HTERT RPE-1 (cell line): Measurements from ENCODE around the gene PHLDA2.
"Not testable (repeated sequence)": the region's sequence is repeated elsewhere in the genome, so short reads cannot be mapped to it uniquely, and the experiment has no call there.

ENCODE experiments used
- in situ Hi-C: fragments of 300-500 bp; cut with MboI; formaldehyde crosslinking; loops from 4 replicates; pipeline ENCODE4 v1.14.3; 2020; ENCODE audit warnings: low sequenced_read_pairs

PHLDA2 gene

DNA sequence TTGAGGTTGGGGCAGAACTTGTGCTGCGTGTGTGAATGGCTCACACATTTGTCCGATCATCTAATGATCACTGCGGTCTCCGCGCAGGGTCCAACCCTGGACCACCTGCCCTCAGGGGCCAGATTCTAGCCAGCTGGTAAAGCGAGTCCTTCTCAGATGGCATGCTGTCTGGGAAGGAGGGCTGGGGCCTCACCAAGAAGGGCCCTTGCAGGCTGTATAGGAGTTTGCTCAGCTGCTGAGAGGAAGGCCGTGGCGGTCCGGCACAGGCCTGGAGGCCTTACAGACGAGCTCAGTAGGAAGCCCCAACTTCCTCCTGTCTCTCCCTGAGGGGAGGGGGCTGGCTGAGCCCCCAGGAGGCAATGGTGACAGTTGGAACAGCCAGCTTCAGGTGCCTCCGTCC is 13.7 kb downstream of the PHLDA2 start:
- in situ Hi-C loops = no loop called here

DNA sequence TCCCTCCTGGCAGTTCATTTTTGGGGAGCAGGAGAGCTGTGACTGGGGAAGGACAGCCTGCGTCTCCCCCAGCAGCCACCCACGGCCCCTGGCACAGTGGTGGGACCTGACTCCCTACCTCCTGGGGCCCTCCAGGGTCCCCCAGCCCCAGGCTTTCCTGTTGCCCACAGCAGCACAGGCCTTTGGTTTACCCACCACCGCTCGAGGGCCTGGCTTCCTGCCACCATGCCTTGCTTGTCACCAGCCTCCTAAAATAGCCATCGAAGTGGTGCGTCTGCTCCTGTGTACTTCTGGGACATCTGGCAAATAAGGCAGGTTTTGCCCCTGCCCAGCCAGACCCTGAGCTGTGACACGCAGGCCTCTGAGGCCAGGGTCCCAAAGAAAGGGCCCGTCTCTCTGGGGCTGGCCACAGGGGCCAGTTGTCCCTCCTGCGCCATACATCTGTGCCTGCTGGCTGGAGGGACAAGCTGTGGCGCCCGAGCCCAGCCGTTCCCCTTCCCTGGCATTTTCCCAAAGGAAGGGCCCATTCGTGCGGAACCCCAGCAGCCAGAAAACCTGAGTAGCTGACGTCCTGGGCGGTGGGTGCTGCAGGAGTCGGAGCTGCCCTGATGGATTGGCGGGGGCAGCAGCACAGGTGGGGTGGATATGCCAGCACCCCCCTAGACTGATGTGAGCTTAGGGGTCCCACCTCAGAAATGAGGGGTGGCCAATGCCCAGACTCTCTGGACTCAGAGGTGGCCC is 14.6 kb downstream of the PHLDA2 start:
- in situ Hi-C loops = no loop called here

DNA sequence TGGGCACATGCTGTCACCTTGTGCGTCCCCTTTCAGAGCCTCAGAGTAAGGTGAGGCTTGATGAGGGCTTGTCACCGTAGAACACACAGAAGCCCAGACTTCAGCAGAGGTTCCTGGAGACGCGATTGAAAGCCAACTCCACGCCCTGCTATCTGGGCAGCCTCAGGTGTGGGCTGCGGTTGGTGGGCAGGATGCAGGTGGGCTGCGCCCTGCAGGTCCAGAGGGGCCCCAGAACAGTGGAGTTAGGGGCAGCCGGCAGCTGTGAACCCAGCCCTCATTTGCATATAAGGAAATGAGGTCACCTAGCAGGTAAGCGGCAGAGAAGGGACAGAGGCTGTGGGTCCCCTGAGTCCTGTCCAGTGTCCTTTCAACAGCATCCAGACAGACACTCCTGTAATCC is 15.4 kb downstream of the PHLDA2 start:
- in situ Hi-C loops = no loop called here

DNA sequence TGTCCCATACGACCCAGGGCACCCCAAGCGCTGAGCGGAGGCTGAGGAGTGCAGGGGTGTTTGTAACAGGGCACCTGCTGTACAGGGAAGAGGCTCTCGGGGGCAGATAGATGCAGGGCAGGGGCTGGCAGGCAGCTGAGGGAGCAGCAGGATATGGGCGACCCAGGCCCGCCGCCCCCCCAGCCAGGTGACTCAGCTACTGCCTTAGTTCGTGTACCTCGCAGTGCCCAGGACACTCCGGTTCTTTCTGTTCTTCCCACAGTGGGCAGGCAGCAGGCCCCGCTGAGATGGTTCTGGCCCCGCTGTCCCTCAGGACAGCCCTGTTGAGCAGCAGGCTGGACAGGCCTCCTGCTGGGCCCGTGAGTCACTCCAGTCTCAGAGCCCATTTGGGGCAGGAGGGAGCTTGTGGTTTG is 16.2 kb downstream of the PHLDA2 start:
- in situ Hi-C loops = no loop called here

DNA sequence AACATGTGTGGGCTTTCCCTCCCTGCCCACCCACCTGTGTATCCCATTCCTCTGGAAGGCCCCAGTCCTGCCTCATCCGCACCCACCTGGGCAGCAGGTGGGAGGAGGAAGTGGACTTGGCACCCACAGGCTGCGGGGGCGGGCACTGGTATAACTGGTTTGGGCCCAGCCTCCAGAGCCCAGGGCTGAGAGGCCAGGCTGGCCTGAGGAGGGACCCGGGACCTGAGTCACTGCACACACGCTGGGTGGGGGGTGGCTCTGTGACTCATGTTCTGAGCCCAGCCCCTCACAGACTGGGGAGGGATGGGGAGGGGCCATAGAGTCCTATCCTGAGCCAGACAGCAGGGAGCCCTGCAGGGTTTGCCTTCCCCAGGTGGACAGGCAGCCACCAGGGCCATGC is 16.7 kb downstream of the PHLDA2 start:
- in situ Hi-C loops = no loop called here

DNA sequence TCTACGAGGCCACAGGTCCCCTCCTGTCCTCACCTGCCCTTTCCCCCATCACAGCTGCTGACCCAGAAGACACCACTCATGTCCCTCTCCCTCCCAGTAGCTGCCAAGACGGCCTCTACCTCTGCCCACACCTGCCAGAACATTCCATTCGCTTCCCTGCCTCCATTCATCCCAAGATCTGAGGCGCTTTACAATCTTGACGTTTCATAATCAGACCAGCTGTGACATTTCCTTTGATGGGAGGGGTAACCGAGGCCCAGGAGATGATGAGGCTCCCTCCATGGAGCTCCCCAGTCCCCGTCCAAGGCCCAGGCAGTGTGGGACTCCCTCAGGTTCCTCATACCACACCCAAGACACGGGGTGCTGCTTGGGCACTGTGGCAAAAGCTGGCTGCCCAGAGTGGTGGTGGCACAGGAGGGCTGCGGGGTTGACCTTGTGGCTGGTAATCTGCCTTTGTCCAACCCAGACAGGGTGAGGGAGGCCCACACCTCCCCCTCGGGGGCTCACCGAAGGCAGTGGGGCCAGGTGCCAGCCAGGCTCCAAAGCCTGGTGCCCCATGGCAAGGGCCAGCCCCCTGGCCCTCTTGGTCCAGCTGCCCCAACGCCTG is 17.3 kb downstream of the PHLDA2 start:
- in situ Hi-C loops = no loop called here

DNA sequence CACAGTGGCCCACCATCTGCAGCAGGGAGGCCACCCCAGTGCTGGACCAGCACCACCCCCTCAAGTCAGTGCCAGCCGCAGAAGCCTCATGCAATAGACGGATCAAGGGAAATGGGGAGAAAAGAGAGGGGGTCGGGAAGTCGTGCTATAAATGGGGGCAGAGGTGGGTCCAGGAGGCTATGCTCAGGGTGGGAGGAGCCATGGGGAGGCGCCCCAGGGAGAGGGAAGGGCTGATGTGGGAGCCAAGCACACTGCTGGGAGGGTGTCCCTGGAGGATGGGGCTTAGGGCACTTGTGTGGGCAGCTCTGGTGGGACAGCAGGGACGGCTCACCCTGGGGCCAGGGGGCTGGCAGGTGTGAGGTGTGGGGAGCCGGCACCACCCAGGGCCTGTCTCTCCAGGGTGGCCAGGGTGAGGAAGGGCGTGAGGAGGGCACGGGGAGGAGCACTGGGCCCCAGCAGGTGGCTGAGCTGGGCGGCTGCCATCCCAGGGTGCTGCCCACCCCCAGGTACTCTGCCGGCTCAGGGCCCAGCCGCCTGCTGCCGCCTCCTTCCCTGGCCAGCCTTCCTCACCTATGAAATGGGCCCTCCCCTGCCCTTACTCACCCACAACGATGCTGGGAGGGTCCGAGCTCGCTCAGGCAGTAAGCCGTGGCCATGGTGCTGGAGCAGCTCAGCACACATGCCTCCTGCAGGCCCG is 18.0 kb downstream of the PHLDA2 start:
- in situ Hi-C loops = no loop called here

DNA sequence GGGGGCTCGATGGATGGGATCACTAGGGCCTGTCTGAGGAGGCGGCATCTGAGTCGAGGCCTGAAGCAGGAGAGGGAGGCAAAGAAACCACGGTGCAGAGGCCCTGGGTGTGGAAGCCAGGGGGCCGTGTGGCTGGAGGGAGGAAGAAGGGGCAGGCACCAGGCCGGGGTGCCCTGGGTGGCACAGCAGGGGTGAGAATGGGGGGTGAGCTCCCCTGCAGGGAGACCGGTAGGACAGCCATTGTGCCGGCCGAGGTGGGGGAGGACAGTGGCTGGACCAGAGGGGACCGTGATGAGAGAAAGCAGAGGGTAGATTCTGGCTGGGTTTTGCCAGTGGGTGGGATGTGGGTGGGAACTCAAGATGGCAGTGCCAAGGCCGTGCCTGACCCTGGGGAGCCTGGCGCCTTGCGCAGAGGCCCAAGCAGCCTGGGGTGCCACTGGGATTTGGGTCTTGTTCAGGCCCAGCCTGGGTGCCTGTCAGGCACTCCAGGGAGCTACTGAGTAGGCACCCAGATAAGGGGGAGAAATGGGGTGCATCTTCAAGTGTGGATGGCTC is 18.7 kb downstream of the PHLDA2 start:
- in situ Hi-C loops = no loop called here

DNA sequence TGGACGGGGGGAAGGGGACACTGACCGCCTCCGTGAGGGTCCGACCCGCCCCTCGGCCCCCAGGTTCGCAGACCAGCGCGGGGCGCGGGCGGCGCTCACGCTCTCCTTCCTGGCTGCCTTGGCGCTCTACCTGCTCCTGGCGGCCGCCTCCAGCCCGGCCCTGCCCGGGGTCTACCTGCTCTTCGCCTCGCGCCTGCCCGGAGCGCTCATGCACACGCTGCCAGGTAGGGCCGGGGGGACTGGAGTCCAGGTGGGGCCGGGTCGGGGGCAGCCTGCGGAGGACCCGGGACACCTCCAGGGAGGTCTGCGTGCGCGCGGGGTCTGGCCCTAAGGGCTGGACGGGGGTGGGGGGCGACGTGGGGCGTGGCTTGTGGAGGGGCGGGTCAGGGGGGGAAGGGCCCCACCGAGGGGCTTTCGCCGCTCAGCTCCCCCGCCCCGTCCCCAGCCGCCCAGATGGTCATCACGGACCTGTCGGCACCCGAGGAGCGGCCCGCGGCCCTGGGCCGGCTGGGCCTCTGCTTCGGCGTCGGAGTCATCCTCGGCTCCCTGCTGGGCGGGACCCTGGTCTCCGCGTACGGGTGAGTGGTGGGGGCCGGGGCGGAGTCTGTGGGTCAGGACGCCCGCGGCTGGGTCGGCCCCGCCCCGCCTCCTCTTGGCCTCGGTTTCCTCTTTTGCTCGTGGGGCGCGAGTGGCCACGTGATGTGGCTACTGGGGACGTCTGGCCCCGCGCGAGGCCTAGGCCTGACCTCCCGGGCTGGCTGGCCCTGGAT is 19.9 kb downstream of the PHLDA2 start:
- in situ Hi-C loops = no loop called here

DNA sequence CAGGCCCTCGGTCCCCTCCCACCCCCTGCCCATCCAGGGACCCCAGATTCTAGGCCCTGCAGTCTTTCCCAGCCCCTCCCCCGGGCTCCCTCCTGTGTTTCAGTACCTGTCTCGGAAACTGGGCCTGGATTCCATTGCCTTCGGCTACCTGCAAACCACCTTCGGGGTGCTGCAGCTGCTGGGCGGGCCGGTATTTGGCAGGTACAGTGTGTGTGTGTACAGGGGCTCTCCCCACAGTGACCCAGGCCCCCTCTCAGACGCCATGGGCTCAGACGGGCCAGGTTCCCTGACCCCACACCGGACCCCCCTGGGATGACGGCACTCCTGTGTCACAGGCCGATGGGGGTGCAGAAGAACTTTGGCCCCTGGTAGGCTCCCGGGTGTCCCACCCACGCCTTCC is 21.1 kb downstream of the PHLDA2 start:
- in situ Hi-C loops = no loop called here

DNA sequence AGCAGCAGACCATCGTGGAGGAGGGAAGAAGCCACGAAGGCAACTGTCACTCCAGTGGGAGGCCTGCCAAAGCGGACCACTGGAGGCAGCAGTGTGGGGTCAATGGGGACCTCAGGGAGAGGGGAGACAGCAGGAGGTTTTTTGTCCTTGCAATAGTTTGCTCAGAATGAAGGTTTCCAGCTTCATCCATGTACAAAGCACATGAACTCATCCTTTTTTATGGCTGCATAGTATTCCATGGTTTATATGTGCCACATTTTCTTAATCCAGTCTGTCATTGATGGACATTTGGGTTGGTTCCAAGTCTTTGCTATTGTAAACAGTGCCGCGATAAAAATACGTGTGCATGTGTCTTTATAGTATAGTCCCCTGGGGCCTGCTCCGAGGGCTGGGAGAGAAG is 23.9 kb downstream of the PHLDA2 start:
- in situ Hi-C loops = not testable (repeated sequence)

DNA sequence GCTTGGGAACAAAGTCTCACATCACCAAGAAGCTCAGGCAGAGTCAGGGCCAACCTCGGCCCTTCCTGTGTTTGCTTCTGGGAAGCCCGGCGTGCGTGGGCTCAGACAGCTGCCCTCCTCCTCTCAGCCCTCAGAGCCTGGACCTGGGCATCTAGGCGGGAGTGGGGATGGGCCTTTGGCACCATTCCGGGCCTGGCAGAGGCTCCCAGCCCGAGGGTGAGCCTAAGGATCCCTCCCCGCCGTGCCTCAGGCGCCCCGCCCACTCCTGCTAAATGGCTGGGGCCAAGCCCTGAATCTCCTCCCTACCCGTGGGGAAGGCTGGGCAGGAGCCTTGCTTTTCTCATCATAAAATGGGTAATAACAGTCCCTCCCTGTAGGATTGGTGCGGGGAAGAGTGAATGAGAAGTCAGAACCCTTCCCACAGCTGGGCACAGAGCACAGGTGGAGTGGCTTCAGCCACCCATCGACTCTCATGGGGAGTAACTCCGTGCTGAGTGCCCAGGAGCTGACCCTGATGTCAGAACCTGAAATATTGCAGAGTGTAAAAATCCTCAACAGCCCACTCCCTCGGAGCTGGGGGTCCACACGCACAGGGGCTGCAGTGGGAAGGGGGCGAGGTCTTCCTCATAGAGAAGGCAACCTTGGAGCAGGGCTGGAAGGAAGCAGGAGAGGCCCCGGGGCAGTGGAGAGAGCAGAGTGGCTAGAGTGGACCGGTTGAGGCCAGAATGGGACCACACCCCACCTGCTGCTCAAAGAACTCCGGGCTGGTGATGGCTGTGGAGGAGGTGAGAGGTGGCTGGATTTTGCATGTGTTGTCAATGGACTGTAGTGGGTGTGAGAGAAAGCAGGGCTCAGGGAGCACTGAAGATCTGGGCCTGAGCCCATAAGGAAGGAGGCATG is 24.8 kb downstream of the PHLDA2 start:
- in situ Hi-C loops = no loop called here

DNA sequence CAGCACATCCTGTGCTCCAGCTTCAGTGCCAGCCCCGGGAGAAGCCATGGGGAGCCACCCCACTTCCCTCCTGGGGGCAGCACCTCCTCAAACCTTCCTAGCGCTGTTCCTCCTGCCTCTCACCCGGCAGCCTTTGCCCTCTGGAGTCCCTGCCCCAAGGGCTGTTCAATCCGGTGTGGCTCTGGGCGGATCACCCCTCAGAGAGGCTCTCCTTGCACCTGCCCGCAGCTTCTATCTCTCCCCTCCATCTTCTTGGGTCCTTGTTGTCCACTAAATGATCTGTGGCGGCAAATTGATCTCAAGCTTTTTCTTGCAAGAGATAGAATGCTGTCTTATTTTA is 25.6 kb downstream of the PHLDA2 start:
- in situ Hi-C loops = no loop called here

DNA sequence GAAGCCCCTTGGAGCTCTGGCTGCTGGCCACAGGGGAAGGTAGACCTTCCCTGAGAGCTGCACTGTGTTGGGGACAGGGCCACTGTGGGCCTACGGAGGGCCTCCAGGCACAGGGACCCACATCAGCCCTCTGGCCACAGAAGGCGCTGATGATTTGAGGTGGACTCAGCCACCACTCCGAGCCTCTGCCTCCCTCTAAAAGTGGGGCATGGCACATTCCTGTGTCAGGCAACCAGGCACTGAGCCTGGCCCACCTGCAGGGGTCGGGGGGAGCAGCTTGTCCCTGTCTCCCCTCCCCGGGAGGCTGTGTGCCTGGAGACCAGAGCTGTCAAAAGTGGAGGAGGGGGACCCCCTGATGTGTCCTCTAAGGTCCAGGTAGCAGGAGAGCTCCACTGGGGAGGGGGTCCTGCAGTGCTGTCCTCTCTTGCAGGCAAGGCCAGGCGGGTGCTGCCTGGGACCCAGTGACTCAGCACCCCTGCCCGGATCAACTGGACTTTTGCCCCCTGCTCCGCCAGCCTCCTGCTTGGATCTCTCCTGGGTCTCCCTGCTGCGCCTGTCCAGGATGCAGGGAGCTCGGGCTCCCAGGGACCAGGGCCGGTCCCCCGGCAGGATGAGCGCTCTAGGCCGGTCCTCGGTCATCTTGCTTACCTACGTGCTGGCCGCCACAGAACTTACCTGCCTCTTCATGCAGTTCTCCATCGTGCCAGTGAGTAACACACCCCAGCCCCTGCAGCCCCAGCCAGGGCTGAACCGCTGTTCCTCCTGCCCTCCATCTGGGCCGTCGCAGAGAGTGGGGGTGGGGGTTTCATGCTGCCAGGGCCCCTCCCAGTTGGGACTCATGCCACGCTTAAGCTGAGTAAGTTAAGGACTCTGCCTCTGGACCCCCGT is 26.2 kb downstream of the PHLDA2 start:
- in situ Hi-C loops = no loop called here

DNA sequence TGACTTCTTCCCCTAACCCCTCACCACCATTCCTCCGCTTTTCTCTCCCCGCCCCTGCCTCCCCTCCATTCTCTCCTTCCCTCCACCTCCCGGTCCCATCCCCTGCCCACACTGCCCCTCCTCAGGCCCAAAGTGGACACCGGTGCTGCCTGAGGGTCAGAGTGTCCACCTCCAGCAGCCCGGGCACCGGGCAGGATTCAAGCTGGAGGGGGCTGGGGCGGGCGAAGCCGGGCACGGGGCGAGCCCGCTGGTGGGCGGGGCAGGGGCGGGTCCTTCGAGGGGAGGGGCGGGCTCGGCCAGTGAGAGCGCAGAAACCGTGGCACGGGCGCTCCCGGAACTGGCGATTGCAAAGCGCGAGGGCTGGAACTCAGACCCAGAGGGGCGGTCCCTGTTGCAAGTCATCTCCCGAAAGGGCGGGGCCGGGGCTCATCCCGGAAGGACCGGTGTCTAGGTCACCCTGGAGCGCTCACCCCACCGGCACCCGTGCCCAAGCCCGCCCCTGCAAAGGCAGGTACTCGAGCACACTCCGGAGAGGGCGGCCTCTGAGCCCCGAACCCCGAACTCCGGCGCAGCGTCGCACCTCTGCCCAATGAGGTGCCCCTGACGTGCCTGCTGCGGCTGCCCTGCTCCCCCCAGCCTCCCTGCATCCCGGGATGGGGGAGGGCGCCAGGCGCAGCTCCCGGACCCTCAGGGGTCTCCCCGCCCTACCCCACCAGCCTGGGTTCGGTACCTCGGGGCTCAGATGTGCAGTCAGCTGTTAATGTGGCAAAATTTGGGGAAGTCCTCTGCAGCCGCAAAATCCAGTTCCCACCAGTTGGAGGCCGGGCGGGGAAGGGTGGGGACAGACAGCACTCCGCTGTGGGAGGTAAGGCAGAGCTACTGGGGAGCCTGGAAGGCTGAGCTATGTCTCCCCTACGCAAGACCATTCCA is 27.1 kb downstream of the PHLDA2 start:
- in situ Hi-C loops = no loop called here

DNA sequence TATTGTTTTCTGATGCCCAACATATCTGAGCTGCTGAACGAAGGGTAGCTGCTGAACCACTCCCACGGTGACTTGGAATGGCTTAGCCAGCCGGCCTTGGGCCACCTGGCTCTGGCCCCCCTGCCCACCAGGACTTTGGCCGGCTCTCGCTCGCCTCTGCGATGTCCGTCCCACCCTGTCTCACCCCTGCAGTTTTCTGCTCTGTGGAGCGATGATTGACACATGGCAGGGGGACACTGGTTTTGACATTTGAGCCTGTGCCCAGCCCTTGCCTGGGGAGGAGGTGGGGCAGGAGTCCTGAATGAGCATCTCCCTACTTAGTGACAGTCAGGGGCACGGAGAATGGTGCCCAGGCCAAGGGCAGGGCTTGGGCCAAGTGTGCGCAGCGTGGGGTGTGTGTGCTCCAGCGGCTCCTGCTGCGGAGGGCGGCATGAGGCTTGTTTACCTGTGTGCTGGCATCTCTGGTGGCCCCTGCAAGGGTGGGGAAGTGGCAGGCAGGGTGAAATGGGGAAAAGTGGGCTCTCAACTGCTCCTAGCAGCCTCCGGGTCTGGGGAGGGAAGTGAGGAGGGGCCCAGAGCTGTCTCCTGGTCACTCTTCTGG is 27.9 kb downstream of the PHLDA2 start:
- in situ Hi-C loops = no loop called here

DNA sequence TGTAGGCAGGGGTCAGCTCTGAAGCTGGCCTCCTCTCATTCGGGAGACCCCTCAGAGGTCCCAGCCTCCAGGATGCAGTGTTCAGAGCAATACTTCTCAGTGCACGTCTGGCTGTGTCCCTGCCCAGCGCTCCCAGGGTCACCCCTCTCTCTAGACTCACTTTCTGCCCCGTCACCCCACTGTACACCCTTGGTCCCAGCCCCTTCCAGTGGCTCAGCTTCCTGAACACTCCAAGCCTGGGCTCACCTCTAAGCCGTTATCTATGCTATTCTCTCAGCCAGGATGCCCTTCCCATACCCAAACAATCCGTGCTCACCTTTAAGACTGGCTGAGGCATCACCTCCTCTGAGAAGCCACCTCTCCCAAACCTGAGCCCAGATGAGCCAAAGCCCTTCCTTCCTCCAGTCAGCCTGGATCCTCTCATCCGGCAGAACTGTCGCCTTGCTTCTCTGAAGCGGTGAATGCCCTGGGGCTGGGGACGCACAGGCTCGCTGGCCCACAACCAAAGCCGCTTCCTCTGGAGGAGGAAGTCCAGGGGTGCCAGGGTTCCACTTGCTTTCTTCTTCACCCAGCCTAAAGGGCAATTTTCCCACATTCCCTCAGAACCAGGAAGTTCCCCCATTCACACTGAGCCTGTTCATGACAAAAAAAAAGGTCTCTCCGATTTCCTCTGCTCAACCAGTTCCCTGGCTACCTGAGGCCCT is 30.0 kb downstream of the PHLDA2 start:
- in situ Hi-C loops = no loop called here
